OCI-LY7 (cell line): Measurements from ENCODE around the gene GXYLT1. TPM values are rescaled to one million over a fixed set of nuclear protein-coding genes. Genes with fewer than 3 reads are reported as not detected.
"Not testable (repeated sequence)": the region's sequence is repeated elsewhere in the genome, so short reads cannot be mapped to it uniquely, and the experiment has no call there.

Experiments
- BruUV-seq: library from RNA; stranded (reverse); fragments of 400-500 nt; replicated peaks from 2 replicates; lab custom pipeline; 2021; lab: Mats Ljungman, UMichigan
- CTCF ChIA-PET: fragments of 300-600 bp; sonication (Branson Sonifier 250); formaldehyde crosslinking; loops from one replicate; lab custom pipeline; 2022; ENCODE audit warnings: antibody characterized with exemption; ENCODE audit not compliant: unreplicated experiment; lab: Charles Lee
- POLR2A ChIA-PET: fragments of 300-600 bp; sonication (Branson Sonifier 250); formaldehyde crosslinking; loops from one replicate; lab custom pipeline; 2022; ENCODE audit warnings: antibody characterized with exemption; lab: Charles Lee
- DNase-seq: peaks from one replicate; pipeline ENCODE4 v3.0.0-alpha.2; 2015; ENCODE audit warnings: low spot score
- H2AFZ ChIP-seq: fragments of 200-600 bp; sonication (generic), shearing (Covaris generic); 2 replicates; pipeline ENCODE4 v1.6.1; 2014; ENCODE audit warnings: mild to moderate bottlenecking, antibody characterized with exemption, low read length, moderate library complexity
- H3K27ac ChIP-seq: fragments of 200-600 bp; sonication (generic); 2 replicates; pipeline ENCODE4 v1.5.1; 2014; ENCODE audit warnings: mixed run types, low read depth, mild to moderate bottlenecking, moderate library complexity, low read length, inconsistent platforms; ENCODE audit not compliant: poor library complexity, severe bottlenecking
- H3K36me3 ChIP-seq: fragments of 200-600 bp; sonication (generic); 2 replicates; pipeline ENCODE4 v1.6.1; 2014; ENCODE audit warnings: mild to moderate bottlenecking, antibody characterized with exemption, low read length, moderate library complexity, mixed read lengths; ENCODE audit not compliant: insufficient read depth
- H3K4me1 ChIP-seq: fragments of 200-600 bp; sonication (generic); 2 replicates; pipeline ENCODE4 v1.5.1; 2014; ENCODE audit warnings: mild to moderate bottlenecking, low read length; ENCODE audit not compliant: insufficient read depth, poor library complexity, severe bottlenecking
- H3K4me2 ChIP-seq: fragments of 200-600 bp; sonication (generic); 2 replicates; pipeline ENCODE4 v1.6.1; 2014; ENCODE audit warnings: mild to moderate bottlenecking, low read length
- H3K4me3 ChIP-seq: fragments of 200-600 bp; sonication (generic); 2 replicates; pipeline ENCODE4 v1.5.1; 2014; ENCODE audit warnings: mild to moderate bottlenecking, low read depth, low read length; ENCODE audit not compliant: poor library complexity, severe bottlenecking
- H3K79me2 ChIP-seq: fragments of 200-600 bp; sonication (generic); 2 replicates; pipeline ENCODE4 v1.6.1; 2016; ENCODE audit warnings: low read depth, mild to moderate bottlenecking, low read length, moderate library complexity, mixed read lengths; ENCODE audit not compliant: insufficient read depth
- H3K9me2 ChIP-seq: fragments of 200-600 bp; sonication (generic); 2 replicates; pipeline ENCODE4 v1.6.1; 2016; ENCODE audit warnings: mild to moderate bottlenecking, low read length, mixed read lengths; ENCODE audit not compliant: insufficient read depth
- H3K9me3 ChIP-seq: fragments of 200-600 bp; sonication (generic); 2 replicates; pipeline ENCODE4 v1.6.1; 2014; ENCODE audit warnings: mild to moderate bottlenecking, mixed run types, low read length, mixed read lengths
- H4K20me1 ChIP-seq: fragments of 200-600 bp; sonication (generic); 2 replicates; pipeline ENCODE4 v1.6.1; 2014; ENCODE audit warnings: mild to moderate bottlenecking, antibody characterized with exemption, low read length, moderate library complexity, mixed read lengths; ENCODE audit not compliant: insufficient read depth
- CTCF ChIP-seq: fragments of 200-600 bp; sonication (generic); conservative IDR thresholded peaks from 2 replicates; pipeline ENCODE4 v1.5.1; 2014; ENCODE audit warnings: mild to moderate bottlenecking, antibody characterized with exemption, low read length, moderate library complexity, mixed read lengths
- EZH2phosphoT487 ChIP-seq: fragments of 200-600 bp; sonication (generic); IDR thresholded peaks from 2 replicates; pipeline ENCODE4 v1.6.1; 2018; ENCODE audit warnings: low read depth, borderline replicate concordance, mild to moderate bottlenecking, mixed run types, antibody characterized with exemption, low read length, moderate library complexity, mixed read lengths
- intact Hi-C: fragments of 100-400 bp; cut with micrococcal nuclease; formaldehyde crosslinking; loops from one replicate; pipeline ENCODE4 v1.10.0; 2022; ENCODE audit not compliant: unreplicated experiment
- total RNA-seq, 2 experiments: library from RNA; depleted of rRNA in 1 of 2; stranded (reverse); fragments of >200 nt in 1 of 2; shearing (Covaris generic) in 1 of 2; gene quantifications; 2 replicates each; pipeline ENCODE4 v1.2.3, GENCODE V29; 2014 to 2022

Gene GXYLT1
- total RNA-seq, 2 experiments from 2014 or later: 9.0 to 11.1 TPM

DNA sequence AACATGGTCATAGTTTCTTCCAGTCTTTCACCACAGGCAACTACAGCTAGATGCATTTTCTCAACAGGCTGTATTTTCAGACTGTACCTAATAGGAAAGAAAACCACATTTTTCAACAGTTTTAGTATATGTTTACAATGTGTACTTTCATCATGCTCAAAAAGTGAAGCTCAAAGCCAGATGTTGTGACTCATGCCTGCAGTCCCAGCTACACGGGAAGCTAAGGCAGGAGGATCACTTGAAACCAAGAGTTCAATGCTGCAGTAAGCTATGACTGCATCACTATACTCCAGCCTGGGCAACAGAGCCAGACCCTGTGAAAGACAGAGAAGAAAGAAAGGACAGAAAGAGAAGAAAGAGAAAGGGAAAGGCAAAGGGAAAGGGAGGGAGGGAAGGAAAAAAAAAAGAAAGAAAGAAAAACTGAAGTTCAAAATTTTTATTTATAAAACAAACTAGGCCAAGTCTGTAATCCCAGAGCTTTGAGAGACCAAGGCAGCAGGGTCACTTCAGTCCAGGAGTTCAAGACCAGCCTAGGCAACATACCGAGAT lies 25.5 kb downstream of the GXYLT1 start:
- DNase-seq: no peak
- ChIA-PET POLR2A (interaction anchor here (0.6 to 2.2 kb wide), 6 partner anchors 9 to 340 kb away, joined by 3 to 9 read pairs (median 3); no protein-coding TSS in a partner anchor), CTCF (no interaction called here)
- H3K79me2 ChIP-seq: peaks cover 12% of the 10 kb centered on the region; the same call in 1 of the 2 replicates
- H3K36me3 ChIP-seq: peaks cover 20% of the 10 kb centered on the region
- no peak overlapping the region for H3K4me2 ChIP-seq
- intact Hi-C loops: no loop called here
- no peak overlapping the region for H3K27ac ChIP-seq
- TF ChIP-seq EZH2phosphoT487 (no peak), CTCF (no peak)
- H3K9me3 ChIP-seq: no peaks in the 10 kb centered on the region
- BruUV-seq: no TSS peak
- H3K4me3 ChIP-seq: no peak overlapping the region
- H3K4me1 ChIP-seq: no peaks in the 10 kb centered on the region
- H2AFZ ChIP-seq: no peak overlapping the region
- H3K9me2 ChIP-seq: no peaks in the 10 kb centered on the region
- H4K20me1 ChIP-seq: no peaks in the 10 kb centered on the region

GRCh38 chr12:42118136-42118879 lies 26.4 kb downstream of the GXYLT1 start:
- no peak overlapping the region for H2AFZ ChIP-seq
- DNase-seq: no peak
- BruUV-seq: no TSS peak
- H3K27ac ChIP-seq: no peak overlapping the region
- no peaks in the 10 kb centered on the region for H3K4me1 ChIP-seq
- H3K9me2 ChIP-seq: no peaks in the 10 kb centered on the region
- ChIA-PET POLR2A (interaction anchor here (0.6 to 2.2 kb wide), 2 partner anchors 14 to 69 kb away, joined by 3 to 9 read pairs; no protein-coding TSS in a partner anchor), CTCF (no interaction called here)
- TF ChIP-seq EZH2phosphoT487: no peak
- TF ChIP-seq CTCF: no peak
- no peak overlapping the region for H3K4me3 ChIP-seq
- H3K79me2 ChIP-seq: peaks cover 4% of the 10 kb centered on the region; the same call in 1 of the 2 replicates
- intact Hi-C loops: no loop called here
- H4K20me1 ChIP-seq: no peaks in the 10 kb centered on the region
- H3K36me3 ChIP-seq: peaks cover 20% of the 10 kb centered on the region
- H3K4me2 ChIP-seq: no peak overlapping the region
- H3K9me3 ChIP-seq: no peaks in the 10 kb centered on the region

GRCh38 chr12:42109031-42109430 lies 35.6 kb downstream of the GXYLT1 start:
- ChIA-PET POLR2A (interaction anchor here (0.6 kb wide), 1 partner anchor 157 kb away, joined by 3 read pairs; no protein-coding TSS in a partner anchor), CTCF (no interaction called here)
- Histone ChIP-seq H3K4me3 (no peak overlapping the region), H3K9me2 (no peaks in the 10 kb centered on the region), H3K27ac (no peak overlapping the region), H4K20me1 (no peaks in the 10 kb centered on the region), H2AFZ (no peak overlapping the region), H3K9me3 (no peaks in the 10 kb centered on the region), H3K36me3 (peaks cover 36% of the 10 kb centered on the region), H3K79me2 (no peaks in the 10 kb centered on the region), H3K4me1 (peaks cover 13% of the 10 kb centered on the region), H3K4me2 (no peak overlapping the region)
- no TSS peak for BruUV-seq
- TF ChIP-seq CTCF: no peak
- TF ChIP-seq EZH2phosphoT487: no peak
- no peak for DNase-seq
- intact Hi-C loops: loop anchor here (10.0 kb wide), 1 partner anchor 834 kb away; no protein-coding TSS in a partner anchor

GRCh38 chr12:42106791-42107190 lies 37.9 kb downstream of the GXYLT1 start:
- H3K79me2 ChIP-seq, H3K9me3 ChIP-seq, H2AFZ ChIP-seq, H4K20me1 ChIP-seq, H3K9me2 ChIP-seq, CTCF ChIA-PET, H3K4me3 ChIP-seq, H3K4me2 ChIP-seq, POLR2A ChIA-PET, BruUV-seq, DNase-seq, H3K27ac ChIP-seq: not testable (repeated sequence)
- intact Hi-C loops: loop anchor here (10.0 kb wide), 1 partner anchor 832 kb away; no protein-coding TSS in a partner anchor
- Histone ChIP-seq H3K4me1 (peaks cover 13% of the 10 kb centered on the region), H3K36me3 (peaks cover 40% of the 10 kb centered on the region)
